Medulla oblongata (tissue), 1 donor: Measurements from ENCODE around the gene RNF149.
"Not testable (repeated sequence)": the region's sequence is repeated elsewhere in the genome, so short reads cannot be mapped to it uniquely, and the experiment has no call there.

Experiments used
- DNase-seq: peaks from one replicate; pipeline ENCODE4 v3.0.0-alpha.2; 2015; ENCODE audit errors: extremely low spot score

RNF149 gene

GRCh38 chr2:101255501-101255900, 53.0 kb downstream of the RNF149 start:
- no peak for DNase-seq

GRCh38 chr2:101253703-101254450, 54.6 kb downstream of the RNF149 start:
- DNase-seq = no peak

GRCh38 chr2:101253013-101253702, 55.3 kb downstream of the RNF149 start:
- no peak for DNase-seq

GRCh38 chr2:101252408-101253012, 56.0 kb downstream of the RNF149 start, which contains the start of gene CNOT11:
Gene CNOT11, plus strand, starts transcription at chr2:101252886. Its CDS starts 79 bp downstream, at chr2:101252965.
- peak; percentile 98 for DNase-seq

GRCh38 chr2:101251844-101252407, 56.6 kb downstream of the RNF149 start:
- no peak for DNase-seq

- not testable (repeated sequence) for DNase-seq
Measured at GRCh38 chr2:101251246-101251781, 57.2 kb downstream of the RNF149 start.

GRCh38 chr2:101249826-101250225, 58.7 kb downstream of the RNF149 start:
- DNase-seq = no peak

GRCh38 chr2:101248756-101249155, 59.7 kb downstream of the RNF149 start:
- DNase-seq = not testable (repeated sequence)

- not testable (repeated sequence) for DNase-seq
Measured at GRCh38 chr2:101245468-101245867, 63.0 kb downstream of the RNF149 start.

GRCh38 chr2:101244899-101245298, 63.6 kb downstream of the RNF149 start:
- not testable (repeated sequence) for DNase-seq

GRCh38 chr2:101244373-101244772, 64.1 kb downstream of the RNF149 start:
- DNase-seq = not testable (repeated sequence)

GRCh38 chr2:101241158-101241557, 67.3 kb downstream of the RNF149 start:
- no peak for DNase-seq

GRCh38 chr2:101240694-101241093, 67.8 kb downstream of the RNF149 start:
- DNase-seq = peak; percentile 39

- not testable (repeated sequence) for DNase-seq
Measured at GRCh38 chr2:101239760-101240118, 68.8 kb downstream of the RNF149 start.

- DNase-seq = peak; percentile 10
Measured at GRCh38 chr2:101238930-101239759, 69.4 kb downstream of the RNF149 start.

GRCh38 chr2:101237944-101238343, 70.6 kb downstream of the RNF149 start:
- DNase-seq = not testable (repeated sequence)

- DNase-seq = not testable (repeated sequence)
Measured at GRCh38 chr2:101235956-101236355, 72.5 kb downstream of the RNF149 start.

GRCh38 chr2:101234169-101234938, 74.1 kb downstream of the RNF149 start:
- DNase-seq = no peak

- DNase-seq = no peak
Measured at GRCh38 chr2:101232770-101233169, 75.7 kb downstream of the RNF149 start.
